ENCODE measurements around the gene OPA3. TPM values are rescaled to one million over a fixed set of nuclear protein-coding genes. Genes with fewer than 3 reads are reported as not detected.

Gene OPA3
- total RNA-seq, 1 experiment from 2014 or later: 11.1 TPM

- TF ChIP-seq FOSL1 (IDR thresholded peaks at IDR 0.05; ENCODE audit: low read depth): no peak
- no peak for TF ChIP-seq ZBTB33 (IDR thresholded peaks at IDR 0.05; ENCODE audit: extremely low read depth, insufficient replicate concordance, low read length)
- no peak for TF ChIP-seq SRF (IDR thresholded peaks at IDR 0.05; ENCODE audit: low read depth)
- TF ChIP-seq ATF3 (IDR thresholded peaks at IDR 0.05): no peak
- no peak for TF ChIP-seq EZH2phosphoT487 (IDR thresholded peaks at IDR 0.05; ENCODE audit: borderline replicate concordance)
- no peak for TF ChIP-seq POLR2AphosphoS5 (IDR thresholded peaks at IDR 0.05; ENCODE audit: low read depth, low read length)
- TF ChIP-seq ELF1 (IDR thresholded peaks at IDR 0.05; ENCODE audit: borderline replicate concordance, low read depth): no peak
- TF ChIP-seq SIN3A (IDR thresholded peaks at IDR 0.05; ENCODE audit: low read depth): no peak
- TF ChIP-seq CEBPB (IDR thresholded peaks at IDR 0.05; ENCODE audit: low read depth): no peak
- no peak for TF ChIP-seq MAX (IDR thresholded peaks at IDR 0.05)
- no peak for TF ChIP-seq ZNF274 (IDR thresholded peaks at IDR 0.05; ENCODE audit: low read depth, low read length)
- Histone ChIP-seq H3K27me3 (ENCODE audit: insufficient read depth, low read length) (no peaks in the 10 kb centered on the region), H3K79me2 (ENCODE audit: insufficient read depth, low read length) (peaks cover 36% of the 10 kb centered on the region), H3K4me1 (ENCODE audit: control insufficient read depth in 1 of 2, insufficient read depth in 2 of 2, low read length in 2 of 2) (peaks cover 14 to 31% of the 10 kb centered on the region in 2 experiments), H3K9me3 (ENCODE audit: control insufficient read depth in 1 of 2, insufficient read depth in 1 of 2, low read depth in 1 of 2, low read length in 2 of 2) (no peaks in the 10 kb centered on the region), H3K9ac (ENCODE audit: low read length) (no peak overlapping the region), H4K20me1 (ENCODE audit: insufficient read depth) (no peaks in the 10 kb centered on the region), H3K9me2 (ENCODE audit: insufficient read depth) (no peaks in the 10 kb centered on the region), H3K36me3 (ENCODE audit: control insufficient read depth in 1 of 2, insufficient read depth in 2 of 2, low read length in 2 of 2) (no peaks in the 10 kb centered on the region), H3K27ac (ENCODE audit: low read depth, low read length) (no peak overlapping the region), H3K4me2 (ENCODE audit: low read length) (no peak overlapping the region), H3K4me3 (replicated peaks in 1 of 2; ENCODE audit: low read depth in 1 of 2, low read length in 2 of 2) (no peak overlapping the region), H2AFZ (ENCODE audit: low read depth, low read length, poor library complexity, severe bottlenecking) (no peak overlapping the region)
- DNase-seq (ENCODE audit: low read depth, low spot score): no peak
- intact Hi-C loops (cut with micrococcal nuclease): no loop called here
- ChIA-PET CTCF (interaction anchor here (2.2 to 2.5 kb wide), 2 partner anchors 13 to 71 kb away, joined by 6 to 9 read pairs; no protein-coding TSS in a partner anchor), POLR2A (no interaction called here), RAD21 (ENCODE audit: low non-redundant PET in 1 of 2, low total read pairs in 2 of 2, uncharacterized antibody in 2 of 2, unreplicated experiment in 2 of 2) (no interaction called here)
- BruUV-seq (replicated peaks): no TSS peak
- ATAC-seq: no peak
These were observed 13.0 kb downstream of the OPA3 start for GRCh38 chr19:45571457-45572220.
